ENCODE results near the gene EPN1.
A peak's percentile ranks its signal among the peaks of the same experiment; 100 is the strongest.
"Not testable (repeated sequence)": the region's sequence is repeated elsewhere in the genome, so short reads cannot be mapped to it uniquely, and the experiment has no call there.

EPN1 gene

GRCh38 chr19:55694656-55695491 is 19.8 kb downstream of the EPN1 start:
- no peak for DNase-seq

- no peak for DNase-seq
Observed at GRCh38 chr19:55695511-55696290, 20.7 kb downstream of the EPN1 start.

- DNase-seq = no peak
Observed at GRCh38 chr19:55696301-55697068, 21.5 kb downstream of the EPN1 start.

GRCh38 chr19:55697069-55697440 is 22.0 kb downstream of the EPN1 start:
- DNase-seq = no peak

GRCh38 chr19:55697698-55698097 is 22.7 kb downstream of the EPN1 start:
- DNase-seq = no peak

GRCh38 chr19:55698256-55698655 is 23.2 kb downstream of the EPN1 start:
- DNase-seq = no peak

GRCh38 chr19:55699221-55699620 is 24.2 kb downstream of the EPN1 start:
- DNase-seq = no peak

- no peak for DNase-seq
Observed at GRCh38 chr19:55700813-55701212, 25.8 kb downstream of the EPN1 start.

GRCh38 chr19:55702131-55702627 is 27.2 kb downstream of the EPN1 start:
- DNase-seq = no peak

- DNase-seq = peak in 1 of 2 experiments; percentile 26
Observed at GRCh38 chr19:55703790-55704215, 28.8 kb downstream of the EPN1 start.

- no peak for DNase-seq
Observed at GRCh38 chr19:55704494-55705245, 29.6 kb downstream of the EPN1 start.

- no peak for DNase-seq
Observed at GRCh38 chr19:55705972-55706371, 30.9 kb downstream of the EPN1 start.

- DNase-seq = no peak
Observed at GRCh38 chr19:55711719-55712118, 36.7 kb downstream of the EPN1 start.

- DNase-seq = no peak
Observed at GRCh38 chr19:55712804-55713631, 38.0 kb downstream of the EPN1 start.

- no peak for DNase-seq
Observed at GRCh38 chr19:55716531-55716930, 41.5 kb downstream of the EPN1 start.

- DNase-seq = no peak
Observed at GRCh38 chr19:55717251-55717650, 42.2 kb downstream of the EPN1 start.

- not testable (repeated sequence) for DNase-seq
Observed at GRCh38 chr19:55717879-55718711, 43.1 kb downstream of the EPN1 start.

- DNase-seq = no peak
Observed at GRCh38 chr19:55720214-55720746, 45.3 kb downstream of the EPN1 start.

- DNase-seq = no peak
Observed at GRCh38 chr19:55720801-55721200, 45.8 kb downstream of the EPN1 start.

GRCh38 chr19:55723491-55723890 is 48.5 kb downstream of the EPN1 start:
- no peak for DNase-seq

Measured in activated CD4-positive, alpha-beta T cell treated with anti-CD3 and anti-CD28 coated beads, Interleukin-2, amount 50 U/mL, for 4 hours (primary cell).